22Rv1 (cell line): ENCODE results near the gene B4GALNT1.
A peak's percentile ranks its signal among the peaks of the same experiment; 100 is the strongest.
"Not testable (repeated sequence)": the region's sequence is repeated elsewhere in the genome, so short reads cannot be mapped to it uniquely, and the experiment has no call there.

Source experiments
- H3K27ac ChIP-seq: fragments of 450-650 bp; 2 replicates; pipeline ENCODE4 v1.5.1; 2017
- ZFX ChIP-seq: fragments of 450-650 bp; IDR thresholded peaks from 2 replicates; pipeline ENCODE4 v1.6.1; 2017; ENCODE audit warnings: antibody characterized with exemption, borderline replicate concordance
- TF ChIP-seq, protein P1 (sequence below): fragments of 450-650 bp; IDR thresholded peaks from 2 replicates; pipeline ENCODE4 v1.5.1; 2017; ENCODE audit warnings: mild to moderate bottlenecking

The B4GALNT1 gene

GRCh38 chr12:57641699-57642442 is 8.9 kb upstream of the B4GALNT1 start:
- TF ChIP-seq ZFX = no peak
- TF ChIP-seq, protein P1, sequence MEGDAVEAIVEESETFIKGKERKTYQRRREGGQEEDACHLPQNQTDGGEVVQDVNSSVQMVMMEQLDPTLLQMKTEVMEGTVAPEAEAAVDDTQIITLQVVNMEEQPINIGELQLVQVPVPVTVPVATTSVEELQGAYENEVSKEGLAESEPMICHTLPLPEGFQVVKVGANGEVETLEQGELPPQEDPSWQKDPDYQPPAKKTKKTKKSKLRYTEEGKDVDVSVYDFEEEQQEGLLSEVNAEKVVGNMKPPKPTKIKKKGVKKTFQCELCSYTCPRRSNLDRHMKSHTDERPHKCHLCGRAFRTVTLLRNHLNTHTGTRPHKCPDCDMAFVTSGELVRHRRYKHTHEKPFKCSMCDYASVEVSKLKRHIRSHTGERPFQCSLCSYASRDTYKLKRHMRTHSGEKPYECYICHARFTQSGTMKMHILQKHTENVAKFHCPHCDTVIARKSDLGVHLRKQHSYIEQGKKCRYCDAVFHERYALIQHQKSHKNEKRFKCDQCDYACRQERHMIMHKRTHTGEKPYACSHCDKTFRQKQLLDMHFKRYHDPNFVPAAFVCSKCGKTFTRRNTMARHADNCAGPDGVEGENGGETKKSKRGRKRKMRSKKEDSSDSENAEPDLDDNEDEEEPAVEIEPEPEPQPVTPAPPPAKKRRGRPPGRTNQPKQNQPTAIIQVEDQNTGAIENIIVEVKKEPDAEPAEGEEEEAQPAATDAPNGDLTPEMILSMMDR = no peak
- H3K27ac ChIP-seq = no peak overlapping the region

DNA sequence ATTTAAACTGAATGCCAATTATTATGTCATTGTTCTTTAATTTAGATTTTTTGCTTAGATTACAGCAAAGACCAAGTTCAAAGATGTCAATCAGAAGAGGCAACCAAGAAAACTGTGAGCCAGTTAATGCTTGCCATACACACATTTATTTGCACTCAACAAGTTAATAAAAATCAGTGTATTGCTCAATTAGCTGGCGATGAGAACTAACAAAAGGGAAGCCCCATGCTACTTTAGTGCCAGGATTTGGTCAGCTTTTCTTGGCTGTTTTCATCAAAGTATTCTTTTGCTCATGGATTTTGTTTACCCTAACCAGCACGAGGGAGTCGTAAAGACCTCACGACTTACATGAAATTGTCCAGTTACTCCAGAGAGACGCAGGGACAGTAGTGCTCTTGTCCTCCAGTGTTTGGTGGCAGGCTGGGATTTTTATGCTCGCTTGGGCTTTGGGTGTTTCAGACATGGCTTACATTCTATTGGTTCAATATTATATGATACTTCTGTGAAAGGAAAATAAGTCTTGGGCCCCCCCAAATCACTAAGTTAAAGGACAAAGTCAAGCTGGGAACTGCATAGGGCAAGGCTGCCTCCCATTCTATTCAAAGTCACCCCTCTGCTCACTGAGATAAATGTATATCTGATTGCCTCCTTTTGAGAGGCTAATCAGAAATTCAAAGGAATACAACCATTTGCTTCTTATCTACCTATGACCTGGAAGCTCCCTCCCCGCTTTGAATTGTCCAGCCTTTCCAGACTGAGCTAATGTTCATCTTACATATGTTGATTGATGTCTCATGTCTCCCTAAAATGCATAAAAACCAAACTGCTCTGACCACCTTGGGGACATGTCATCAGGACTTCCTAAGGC is 7.4 kb upstream of the B4GALNT1 start:
- H3K27ac ChIP-seq = no peak overlapping the region
- TF ChIP-seq ZFX = no peak
- TF ChIP-seq, protein P1 = no peak

DNA sequence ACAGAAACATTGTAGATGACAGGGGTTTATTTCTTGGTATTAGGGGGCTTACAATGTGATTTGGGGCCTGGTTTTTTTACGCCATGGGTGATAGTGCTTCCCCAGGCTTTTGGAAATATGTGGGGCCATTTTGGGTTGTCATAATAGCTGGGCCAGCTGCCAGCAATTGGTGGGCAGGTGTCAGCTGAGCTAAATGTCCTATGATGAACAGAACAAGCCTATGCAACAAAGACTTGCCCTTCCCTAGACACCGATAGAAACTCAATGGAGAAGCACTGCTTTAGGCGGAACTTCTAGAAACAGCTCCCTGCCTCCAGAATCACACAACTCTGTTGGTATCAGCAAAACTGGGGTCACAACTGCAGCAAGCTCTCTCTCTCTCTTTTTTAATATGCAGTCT is 5.1 kb upstream of the B4GALNT1 start:
- TF ChIP-seq, protein P1 = no peak
- no peak for TF ChIP-seq ZFX

DNA sequence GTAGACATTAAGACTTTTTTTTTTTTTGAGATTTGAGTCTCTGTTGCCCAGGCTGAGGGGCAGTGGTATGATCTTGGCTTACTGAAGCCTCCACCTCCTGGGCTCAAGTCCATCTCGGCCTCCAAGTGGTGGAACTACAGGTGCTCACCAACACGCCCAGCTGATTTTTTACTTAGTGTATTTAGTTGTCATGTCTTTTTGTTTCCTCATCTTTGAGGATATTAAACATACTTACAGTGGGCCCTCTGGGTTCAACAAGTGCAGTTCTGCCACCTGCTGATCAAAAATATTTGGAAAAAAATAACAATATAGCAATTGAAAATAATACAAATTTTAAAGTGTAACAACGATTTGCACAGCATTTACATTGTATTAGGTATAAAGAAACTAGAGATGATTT is 4.4 kb upstream of the B4GALNT1 start:
- TF ChIP-seq, protein P1 = peak; percentile 35
- TF ChIP-seq ZFX = no peak
- no peak overlapping the region for H3K27ac ChIP-seq

More for the DNA sequence above, 5.1 kb upstream of the B4GALNT1 start:
- no peak overlapping the region for H3K27ac ChIP-seq

DNA sequence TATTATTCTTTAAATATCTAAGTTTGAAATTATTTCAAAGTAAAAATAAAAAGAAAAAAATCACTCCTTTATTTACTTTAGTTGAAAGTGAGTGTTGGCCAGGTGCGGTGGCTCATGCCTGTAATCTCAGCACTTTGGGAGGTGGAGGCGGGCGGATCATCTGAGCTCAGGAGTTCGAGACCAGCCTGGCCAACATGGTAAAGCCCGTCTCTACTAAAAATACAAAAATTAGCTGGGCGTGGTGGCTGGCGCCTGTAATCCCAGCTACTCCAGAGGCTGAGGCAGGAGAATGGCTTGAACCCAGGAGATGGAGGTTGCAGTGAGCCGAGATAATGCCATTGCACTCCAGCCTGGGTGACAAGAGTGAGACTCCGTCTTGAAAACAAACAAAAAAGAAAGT is 3.7 kb upstream of the B4GALNT1 start:
- not testable (repeated sequence) for H3K27ac ChIP-seq

GRCh38 chr12:57632073-57632957 is 686 bp downstream of the B4GALNT1 start:
- TF ChIP-seq, protein P1 = no peak
- no peak for TF ChIP-seq ZFX
- H3K27ac ChIP-seq = no peak overlapping the region

DNA sequence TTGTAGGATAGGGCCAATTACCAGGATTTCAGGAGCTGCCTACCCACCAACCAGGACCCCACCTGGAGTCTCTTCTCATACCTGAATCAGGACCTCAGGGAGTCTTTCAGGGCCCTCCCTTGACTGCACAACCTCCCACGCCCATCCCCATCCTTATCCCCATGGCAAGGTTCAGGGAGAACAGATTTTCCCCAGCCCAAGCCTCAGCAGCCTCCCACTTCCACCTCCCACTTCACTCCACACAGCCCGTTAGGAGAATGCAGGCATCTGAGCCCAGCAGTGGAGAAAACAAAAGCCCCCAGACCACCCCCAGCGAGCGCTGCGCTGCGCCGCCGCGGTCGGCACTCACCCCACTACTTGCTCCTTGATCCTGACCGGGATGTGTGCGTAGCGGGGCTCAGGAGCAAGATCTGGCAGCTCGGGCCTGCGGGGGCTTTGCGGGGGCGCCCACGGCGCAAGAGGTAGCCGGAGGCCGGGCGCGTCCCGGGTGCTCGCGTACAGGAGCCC is 1.4 kb downstream of the B4GALNT1 start:
- TF ChIP-seq ZFX = no peak
- TF ChIP-seq, protein P1 = no peak

More for the DNA sequence above, 1.4 kb downstream of the B4GALNT1 start:
- no peak overlapping the region for H3K27ac ChIP-seq
